ENCODE measurements around the gene LIN28B.

- TF ChIP-seq CTCF (IDR thresholded peaks at IDR 0.05) (no peak), ZFX (IDR thresholded peaks at IDR 0.05; ENCODE audit: borderline replicate concordance) (no peak)
Observed at GRCh38 chr6:105038259-105038658, 81.4 kb downstream of the LIN28B start.
